ENCODE results near the gene ATP5ME.
"Not testable (repeated sequence)": the region's sequence is repeated elsewhere in the genome, so short reads cannot be mapped to it uniquely, and the experiment has no call there.

Gene ATP5ME

GRCh38 chr4:704971-705277 lies 30.8 kb upstream of the ATP5ME start:
- no peak for DNase-seq

- no peak for DNase-seq
Measured at GRCh38 chr4:704198-704891, 30.3 kb upstream of the ATP5ME start.

- no peak for DNase-seq
Measured at GRCh38 chr4:703336-704197, 29.5 kb upstream of the ATP5ME start.

- no peak for DNase-seq
Measured at GRCh38 chr4:702618-703048, 28.6 kb upstream of the ATP5ME start.

- DNase-seq = no peak
Measured at GRCh38 chr4:700587-701264, 26.6 kb upstream of the ATP5ME start.

GRCh38 chr4:699816-700580 lies 25.9 kb upstream of the ATP5ME start:
- DNase-seq = no peak

GRCh38 chr4:694341-694940 lies 20.4 kb upstream of the ATP5ME start:
- not testable (repeated sequence) for DNase-seq

- no peak for DNase-seq
Measured at GRCh38 chr4:692771-693554, 18.9 kb upstream of the ATP5ME start.

- no peak for DNase-seq
Measured at GRCh38 chr4:689723-690122, 15.6 kb upstream of the ATP5ME start.

GRCh38 chr4:688854-689681 lies 15.0 kb upstream of the ATP5ME start, which contains the start of gene SLC49A3:
SLC49A3 (minus strand) TSS chr4:689151; CDS start chr4:689127, 24 bp downstream.
- no peak for DNase-seq

- no peak for DNase-seq
Measured at GRCh38 chr4:687971-688853, 14.1 kb upstream of the ATP5ME start.

- DNase-seq = peak; percentile 44
Measured at GRCh38 chr4:687048-687970, 13.2 kb upstream of the ATP5ME start.

GRCh38 chr4:686413-687040 lies 12.5 kb upstream of the ATP5ME start:
- no peak for DNase-seq

- no peak for DNase-seq
Measured at GRCh38 chr4:685679-686412, 11.8 kb upstream of the ATP5ME start.

- no peak for DNase-seq
Measured at GRCh38 chr4:684623-685327, 10.7 kb upstream of the ATP5ME start.

- peak; percentile 44 for DNase-seq
Measured at GRCh38 chr4:683982-684622, 10.0 kb upstream of the ATP5ME start.
